Measurements from ENCODE around the gene COA8.

COA8 gene

GRCh38 chr14:103627073-103628025, 64.6 kb downstream of the COA8 start:
- no peak overlapping the region for H3K4me3 ChIP-seq (replicated peaks in 1 of 2; ENCODE audit: low read depth in 2 of 2, low read length in 2 of 2)
- TF ChIP-seq CTCF (IDR thresholded peaks at IDR 0.05; ENCODE audit: low read depth, low read length): no peak
- no peak for DNase-seq (ENCODE audit: low read depth in 2 of 2)

- no peak for TF ChIP-seq CTCF (IDR thresholded peaks at IDR 0.05; ENCODE audit: low read depth, low read length)
- peak overlapping the region; percentile 80 to 84 for H3K4me3 ChIP-seq (replicated peaks in 1 of 2; ENCODE audit: low read depth in 2 of 2, low read length in 2 of 2)
- DNase-seq (ENCODE audit: low read depth in 2 of 2): peak; percentile 75 to 87
These were observed 65.5 kb downstream of the COA8 start for GRCh38 chr14:103628221-103628683.

- peak; percentile 73 to 74 for DNase-seq (ENCODE audit: low read depth in 2 of 2)
- no peak for TF ChIP-seq CTCF (IDR thresholded peaks at IDR 0.05; ENCODE audit: low read depth, low read length)
- peak within 1 kb of the TSS; percentile 80 to 84 for H3K4me3 ChIP-seq (replicated peaks in 1 of 2; ENCODE audit: low read depth in 2 of 2, low read length in 2 of 2)
These were observed 66.1 kb downstream of the COA8 start, which contains the start of gene KLC1 for GRCh38 chr14:103628684-103629502. Gene KLC1, plus strand, starts transcription at chr14:103629211. Its CDS starts 25,354 bp downstream, at chr14:103654565.

GRCh38 chr14:103629503-103630121, 66.9 kb downstream of the COA8 start:
- TF ChIP-seq CTCF (IDR thresholded peaks at IDR 0.05; ENCODE audit: low read depth, low read length): no peak
- H3K4me3 ChIP-seq (replicated peaks in 1 of 2; ENCODE audit: low read depth in 2 of 2, low read length in 2 of 2): peak overlapping the region; percentile 80 to 84
- DNase-seq (ENCODE audit: low read depth in 2 of 2): peak; percentile 15 to 20

GRCh38 chr14:103630364-103631108, 67.8 kb downstream of the COA8 start:
- peak; percentile 19 to 37 for DNase-seq (ENCODE audit: low read depth in 2 of 2)
- H3K4me3 ChIP-seq (replicated peaks in 1 of 2; ENCODE audit: low read depth in 2 of 2, low read length in 2 of 2): peak overlapping the region; percentile 80 to 84
- no peak for TF ChIP-seq CTCF (IDR thresholded peaks at IDR 0.05; ENCODE audit: low read depth, low read length)

GRCh38 chr14:103633391-103633790, 70.6 kb downstream of the COA8 start:
- no peak for TF ChIP-seq CTCF (IDR thresholded peaks at IDR 0.05; ENCODE audit: low read depth, low read length)

More at GRCh38 chr14:103633391-103633790, 70.6 kb downstream of the COA8 start:
- no peak for DNase-seq (ENCODE audit: low read depth in 2 of 2)
- no peak overlapping the region for H3K4me3 ChIP-seq (replicated peaks in 1 of 2; ENCODE audit: low read depth in 2 of 2, low read length in 2 of 2)
